Endothelial cell of umbilical vein (primary cell): ENCODE measurements around the gene CSMD2. TPM values are rescaled to one million over a fixed set of nuclear protein-coding genes. Genes with fewer than 3 reads are reported as not detected.

Source experiments
- BruUV-seq: library from RNA; stranded (reverse); fragments of 400-500 nt; replicated peaks from 2 replicates; lab custom pipeline; 2021; lab: Mats Ljungman, UMichigan
- CTCF ChIA-PET: fragments of 300-600, 350-600 bp; sonication (Branson Sonifier 250); formaldehyde crosslinking; loops from one replicate; lab custom pipeline; 2021; ENCODE audit warnings: antibody characterized with exemption, inconsistent platforms; lab: Charles Lee
- POLR2A ChIA-PET: fragments of 300-600, 350-600 bp; sonication (Branson Sonifier 250); formaldehyde crosslinking; loops from one replicate; lab custom pipeline; 2021; ENCODE audit warnings: antibody characterized with exemption, inconsistent platforms; lab: Charles Lee
- DNase-seq: peaks from one replicate; pipeline ENCODE4 v3.0.0-alpha.2; 2011; ENCODE audit warnings: low read depth, low spot score
- FAIRE-seq: peaks from 2 replicates; lab custom pipeline; 2011; peaks lifted over from hg19 to GRCh38; lab: Jason Lieb, UNC
- H2AFZ ChIP-seq: 2 replicates; pipeline ENCODE4 v1.6.0; 2012; ENCODE audit warnings: low read depth, low read length, control low read depth, inconsistent platforms
- H3K27ac ChIP-seq: 2 replicates; pipeline ENCODE4 v1.5.1; 2011; ENCODE audit warnings: low read depth, mild to moderate bottlenecking, control low read depth, low read length, moderate library complexity; ENCODE audit not compliant: insufficient read depth
- H3K27me3 ChIP-seq, 2 experiments: 2 replicates each; pipeline versions ENCODE4 v1.6.0 to v1.6.1; 2011; ENCODE audit warnings: low read length in 2 of 2, mixed read lengths in 1 of 2; ENCODE audit not compliant: control insufficient read depth in 2 of 2, insufficient read depth in 2 of 2
- H3K36me3 ChIP-seq, 2 experiments: 2 replicates in 1 of 2; 3 replicates in 1 of 2; pipeline ENCODE4 v1.5.1; 2011; ENCODE audit warnings: low read length in 2 of 2, mild to moderate bottlenecking in 1 of 2, moderate library complexity in 1 of 2; ENCODE audit not compliant: control insufficient read depth in 2 of 2, insufficient read depth in 2 of 2; ENCODE audit errors: extremely low read depth in 1 of 2
- H3K4me1 ChIP-seq: 3 replicates; pipeline ENCODE4 v1.5.1; 2011; ENCODE audit warnings: mild to moderate bottlenecking, low read length; ENCODE audit not compliant: control insufficient read depth, insufficient read depth; ENCODE audit errors: extremely low read depth
- H3K4me2 ChIP-seq: 2 replicates; pipeline ENCODE4 v1.6.1; 2011; ENCODE audit warnings: low read length, control low read depth, mixed read lengths; ENCODE audit not compliant: insufficient read depth
- H3K4me3 ChIP-seq, 3 experiments: fragments of 200-600 bp in 1 of 3; sonication (generic), shearing (Covaris generic) in 1 of 3; replicated peaks in 1 of 3; 2 replicates each; pipeline ENCODE4 v1.5.1; 2011 to 2016; ENCODE audit warnings: control low read depth in 3 of 3, low read length in 3 of 3, mild to moderate bottlenecking in 2 of 3, inconsistent platforms in 1 of 3, low read depth in 1 of 3, moderate library complexity in 1 of 3; ENCODE audit not compliant: insufficient read depth in 1 of 3
- H3K79me2 ChIP-seq: 2 replicates; pipeline ENCODE4 v1.6.0; 2012; ENCODE audit warnings: low read length, inconsistent platforms; ENCODE audit not compliant: control insufficient read depth, insufficient read depth
- H3K9ac ChIP-seq: replicated peaks from 2 replicates; pipeline ENCODE3; 2011; ENCODE audit warnings: low read length, control low read depth; ENCODE audit not compliant: insufficient read depth; ENCODE audit errors: extremely low read depth
- H3K9me1 ChIP-seq: replicated peaks from 3 replicates; pipeline ENCODE4 v1.6.0; 2011; ENCODE audit warnings: mild to moderate bottlenecking, low read length; ENCODE audit not compliant: control insufficient read depth, insufficient read depth; ENCODE audit errors: extremely low read depth
- H3K9me3 ChIP-seq: replicated peaks from 2 replicates; pipeline ENCODE4 v1.5.1; 2012; ENCODE audit warnings: low read length, inconsistent platforms; ENCODE audit not compliant: control insufficient read depth, insufficient read depth
- H4K20me1 ChIP-seq: replicated peaks from 2 replicates; pipeline ENCODE3; 2011; ENCODE audit warnings: mild to moderate bottlenecking, low read length; ENCODE audit not compliant: control insufficient read depth, insufficient read depth; ENCODE audit errors: extremely low read depth
- EZH2 ChIP-seq: IDR thresholded peaks from 2 replicates; pipeline ENCODE4 v1.6.1; 2012; ENCODE audit warnings: borderline replicate concordance, low read depth, mild to moderate bottlenecking, moderate library complexity, low read length, inconsistent platforms; ENCODE audit not compliant: severe bottlenecking
- FOS ChIP-seq: IDR thresholded peaks from 2 replicates; pipeline ENCODE4 v1.6.1; 2011; ENCODE audit warnings: mild to moderate bottlenecking, low read length, moderate library complexity, borderline replicate concordance; ENCODE audit not compliant: insufficient read depth
- GATA2 ChIP-seq: IDR thresholded peaks from 2 replicates; pipeline ENCODE4 v1.7.0; 2011; ENCODE audit warnings: low read depth, mild to moderate bottlenecking, moderate library complexity, mixed read lengths, low read length; ENCODE audit not compliant: insufficient read length, insufficient read depth
- JUN ChIP-seq: IDR thresholded peaks from 2 replicates; pipeline ENCODE4 v1.6.1; 2011; ENCODE audit warnings: borderline replicate concordance, low read depth; ENCODE audit not compliant: insufficient read length, insufficient read depth
- MAX ChIP-seq: IDR thresholded peaks from 2 replicates; pipeline ENCODE4 v1.6.1; 2011; ENCODE audit not compliant: insufficient read depth, insufficient read length
- MYC ChIP-seq: IDR thresholded peaks from one replicate; pipeline ENCODE4 v1.6.1; 2011; ENCODE audit warnings: mild to moderate bottlenecking, low read depth, low read length
- POLR2A ChIP-seq: IDR thresholded peaks from 2 replicates; pipeline ENCODE4 v1.6.1; 2012; ENCODE audit warnings: low read depth, mild to moderate bottlenecking, control low read depth, low read length
- POLR2AphosphoS5 ChIP-seq: IDR thresholded peaks from 2 replicates; pipeline ENCODE4 v1.6.1; 2012; ENCODE audit warnings: low read depth, mild to moderate bottlenecking, control low read depth, low read length, moderate library complexity; ENCODE audit not compliant: insufficient read depth
- dilution Hi-C: fragments of 300-500 bp; cut with MboI; formaldehyde crosslinking; loops from one replicate; pipeline ENCODE4 v1.15.0; 2019; ENCODE audit warnings: low sequenced_read_pairs; ENCODE audit not compliant: extremely low pct_ligation_motif_present
- intact Hi-C: fragments of 100-400 bp; cut with micrococcal nuclease; formaldehyde crosslinking; loops from one replicate; pipeline ENCODE4 v1.10.0; 2022
- polyA plus RNA-seq, 4 experiments: library from polyadenylated mRNA; depleted of rRNA in 3 of 4; stranded (reverse) in 3 of 4; unstranded in 1 of 4; fragments of >200 nt; gene quantifications; 2 replicates each; pipeline versions ENCODE4 v1.2.1 to v1.2.3, GENCODE V29; 2011 to 2012; ENCODE audit warnings: missing spikeins in 1 of 4
- total RNA-seq: library from RNA; stranded (reverse); gene quantifications from 2 replicates; pipeline ENCODE4 v1.2.3, GENCODE V29; 2021
- TF ChIP-seq, protein P1 (sequence below), 2 donors: IDR thresholded peaks; 1 replicate in 1 of 2; 2 replicates in 1 of 2; pipeline ENCODE4 v1.5.1; 2011; ENCODE audit warnings: low read length in 2 of 2, mild to moderate bottlenecking in 2 of 2, moderate library complexity in 2 of 2, control low read depth in 1 of 2, inconsistent platforms in 1 of 2, low read depth in 1 of 2; ENCODE audit not compliant: insufficient read depth in 1 of 2; ENCODE audit errors: extremely low read depth in 1 of 2

The CSMD2 gene
- total and polyA plus RNA-seq, 2 donors (not counting 3 experiments of a cell fraction or from before 2014, with no cell fraction given): under 0.01 TPM; not detected in 1

DNA sequence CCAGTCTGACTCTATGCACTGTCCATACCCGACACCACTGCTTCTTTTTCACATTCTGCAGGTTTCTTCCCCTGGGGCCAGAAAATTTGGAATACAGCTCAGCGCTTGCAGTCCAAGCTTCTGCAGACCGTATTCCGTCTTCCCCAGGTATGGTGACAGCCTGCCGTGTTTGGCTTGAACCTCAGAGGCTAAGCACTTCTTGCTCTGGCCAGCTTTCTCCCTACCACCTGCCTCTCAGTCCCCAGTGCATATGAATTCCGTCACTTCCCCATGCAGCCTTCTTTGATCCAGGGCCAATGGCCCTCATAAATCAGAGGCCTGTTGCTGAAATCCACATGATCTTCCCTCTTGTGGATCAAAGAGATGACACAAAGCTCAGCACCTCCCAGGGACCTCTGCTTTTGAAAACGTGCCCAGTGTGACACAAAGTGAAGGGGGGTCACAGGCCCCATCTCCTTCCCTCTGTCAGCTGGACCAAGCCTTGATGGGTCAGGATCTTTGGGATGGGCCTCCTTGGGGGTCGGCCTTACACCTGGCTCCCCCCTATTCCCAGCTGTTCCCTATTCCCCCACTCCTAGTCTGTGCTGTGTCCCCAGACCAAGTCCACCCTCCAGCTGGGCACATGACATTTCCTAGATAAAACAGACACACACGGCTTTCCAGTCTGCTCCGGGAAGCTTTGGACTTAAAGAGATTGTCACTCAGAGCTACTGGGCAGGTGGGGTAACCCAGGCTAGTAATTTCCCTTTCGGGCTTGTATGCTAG, 234.5 kb downstream of the CSMD2 start:
- intact Hi-C loops: no loop called here
- BruUV-seq: no TSS peak

More for the DNA sequence above, 234.5 kb downstream of the CSMD2 start:
- Histone ChIP-seq H4K20me1 (no peaks in the 10 kb centered on the region), H2AFZ (no peak overlapping the region), H3K4me1 (no peaks in the 10 kb centered on the region), H3K79me2 (no peaks in the 10 kb centered on the region), H3K27ac (no peak overlapping the region), H3K4me2 (no peak overlapping the region), H3K27me3 (no peaks in the 10 kb centered on the region), H3K9me3 (peaks cover 4% of the 10 kb centered on the region), H3K4me3 (no peak overlapping the region), H3K9ac (no peak overlapping the region), H3K9me1 (no peaks in the 10 kb centered on the region), H3K36me3 (no peaks in the 10 kb centered on the region)
- POLR2A ChIA-PET: no interaction called here
- CTCF ChIA-PET: no interaction called here
- dilution Hi-C loops: no loop called here
- no peak for DNase-seq
- TF ChIP-seq MAX (no peak), EZH2 (no peak), FOS (no peak), POLR2A (no peak), JUN (no peak), GATA2 (no peak), MYC (no peak), POLR2AphosphoS5 (no peak)
- TF ChIP-seq, protein P1, sequence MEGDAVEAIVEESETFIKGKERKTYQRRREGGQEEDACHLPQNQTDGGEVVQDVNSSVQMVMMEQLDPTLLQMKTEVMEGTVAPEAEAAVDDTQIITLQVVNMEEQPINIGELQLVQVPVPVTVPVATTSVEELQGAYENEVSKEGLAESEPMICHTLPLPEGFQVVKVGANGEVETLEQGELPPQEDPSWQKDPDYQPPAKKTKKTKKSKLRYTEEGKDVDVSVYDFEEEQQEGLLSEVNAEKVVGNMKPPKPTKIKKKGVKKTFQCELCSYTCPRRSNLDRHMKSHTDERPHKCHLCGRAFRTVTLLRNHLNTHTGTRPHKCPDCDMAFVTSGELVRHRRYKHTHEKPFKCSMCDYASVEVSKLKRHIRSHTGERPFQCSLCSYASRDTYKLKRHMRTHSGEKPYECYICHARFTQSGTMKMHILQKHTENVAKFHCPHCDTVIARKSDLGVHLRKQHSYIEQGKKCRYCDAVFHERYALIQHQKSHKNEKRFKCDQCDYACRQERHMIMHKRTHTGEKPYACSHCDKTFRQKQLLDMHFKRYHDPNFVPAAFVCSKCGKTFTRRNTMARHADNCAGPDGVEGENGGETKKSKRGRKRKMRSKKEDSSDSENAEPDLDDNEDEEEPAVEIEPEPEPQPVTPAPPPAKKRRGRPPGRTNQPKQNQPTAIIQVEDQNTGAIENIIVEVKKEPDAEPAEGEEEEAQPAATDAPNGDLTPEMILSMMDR (IDR thresholded peaks at IDR 0.05; ENCODE audit: extremely low read depth in 1 of 2, insufficient read depth in 1 of 2, low read depth in 1 of 2, low read length in 2 of 2): no peak
- FAIRE-seq: no peak
